H1 (cell line): Measurements from ENCODE around the gene PIP5K1C. TPM values are rescaled to one million over a fixed set of nuclear protein-coding genes. Genes with fewer than 3 reads are reported as not detected.
A peak's percentile ranks its signal among the peaks of the same experiment; 100 is the strongest.

Source experiments
- CTCF ChIA-PET: fragments of 300-600 bp; sonication (Branson Sonifier 250); formaldehyde crosslinking; loops from one replicate; lab custom pipeline; 2021; ENCODE audit not compliant: partially characterized antibody; lab: Charles Lee
- POLR2A ChIA-PET: fragments of 300-600 bp; sonication (Branson Sonifier 250); formaldehyde crosslinking; loops from one replicate; lab custom pipeline; 2021; ENCODE audit warnings: inconsistent platforms; ENCODE audit not compliant: partially characterized antibody; lab: Charles Lee
- DNase-seq, 2 experiments: peaks; one replicate each; pipeline versions ENCODE4 v3.0.0 to v3.0.0-alpha.2; 2010 to 2022; ENCODE audit warnings: low spot score in 2 of 2, low read depth in 1 of 2, mixed read lengths in 1 of 2
- FAIRE-seq: peaks from 2 replicates; lab custom pipeline; 2011; peaks lifted over from hg19 to GRCh38; lab: Jason Lieb, UNC
- H2AFZ ChIP-seq: 2 replicates; pipeline ENCODE4 v1.8.1; 2012; ENCODE audit warnings: low read length, inconsistent platforms
- H2AK5ac ChIP-seq: 2 replicates; pipeline ENCODE4 v1.6.1; 2013; ENCODE audit warnings: low read depth, low read length
- H2BK120ac ChIP-seq: replicated peaks from 2 replicates; pipeline ENCODE3; 2013; ENCODE audit warnings: low read depth, low read length, inconsistent platforms
- H2BK12ac ChIP-seq: 2 replicates; pipeline ENCODE4 v1.6.1; 2013; ENCODE audit warnings: low read depth, low read length
- H2BK15ac ChIP-seq: 2 replicates; pipeline ENCODE4 v1.6.1; 2013; ENCODE audit warnings: low read length
- H2BK20ac ChIP-seq: 2 replicates; pipeline ENCODE4 v1.6.1; 2013; ENCODE audit warnings: low read length
- H2BK5ac ChIP-seq: 2 replicates; pipeline ENCODE4 v1.6.1; 2013; ENCODE audit warnings: low read depth, low read length
- H3K14ac ChIP-seq: 2 replicates; pipeline ENCODE4 v1.6.1; 2013; ENCODE audit warnings: inconsistent platforms; ENCODE audit not compliant: insufficient read length
- H3K18ac ChIP-seq: 2 replicates; pipeline ENCODE4 v1.6.1; 2013; ENCODE audit warnings: low read length; ENCODE audit errors: extremely low read depth
- H3K23ac ChIP-seq: 2 replicates; pipeline ENCODE4 v1.6.1; 2013; ENCODE audit warnings: inconsistent platforms; ENCODE audit not compliant: insufficient read length
- H3K23me2 ChIP-seq: 2 replicates; pipeline ENCODE4 v1.6.1; 2013; ENCODE audit warnings: low read depth, low read length
- H3K27ac ChIP-seq: 2 replicates; pipeline ENCODE4 v1.6.1; 2011; ENCODE audit warnings: low read depth, low read length, inconsistent platforms
- H3K27me3 ChIP-seq, 4 experiments: replicated peaks in 1 of 4; 1 replicate in 1 of 4; 2 replicates in 3 of 4; pipeline versions ENCODE4 v1.6.1 to v1.8.1; 2011 to 2013; ENCODE audit warnings: low read length in 3 of 4, mild to moderate bottlenecking in 3 of 4, inconsistent platforms in 2 of 4, mixed read lengths in 2 of 4, moderate library complexity in 1 of 4; ENCODE audit not compliant: control insufficient read depth in 3 of 4, insufficient read depth in 3 of 4; ENCODE audit errors: extremely low read depth in 1 of 4
- H3K36me3 ChIP-seq, 4 experiments: 2 replicates each; pipeline versions ENCODE4 v1.6.1 to v1.8.1; 2011 to 2013; ENCODE audit warnings: mild to moderate bottlenecking in 4 of 4, low read length in 3 of 4, moderate library complexity in 2 of 4, control low read depth in 1 of 4, inconsistent platforms in 1 of 4; ENCODE audit not compliant: insufficient read depth in 4 of 4, control insufficient read depth in 2 of 4
- H3K4ac ChIP-seq: replicated peaks from 2 replicates; pipeline ENCODE3; 2013; ENCODE audit warnings: low read length, low read depth, mixed read lengths, inconsistent platforms; ENCODE audit not compliant: insufficient read length
- H3K4me1 ChIP-seq, 4 experiments: replicated peaks in 1 of 4; 1 replicate in 1 of 4; 2 replicates in 3 of 4; pipeline versions ENCODE4 v1.6.1 to v1.8.1; 2011 to 2013; ENCODE audit warnings: low read length in 3 of 4, inconsistent platforms in 2 of 4, mixed read lengths in 1 of 4; ENCODE audit not compliant: insufficient read depth in 4 of 4, control insufficient read depth in 3 of 4
- H3K4me2 ChIP-seq, 2 experiments: 2 replicates each; pipeline versions ENCODE4 v1.6.1 to v1.8.1; 2011 to 2013; ENCODE audit warnings: low read depth in 2 of 2, low read length in 2 of 2, control low read depth in 1 of 2, inconsistent platforms in 1 of 2, mild to moderate bottlenecking in 1 of 2; ENCODE audit not compliant: insufficient read depth in 1 of 2
- H3K4me3 ChIP-seq, 4 experiments: fragments of 200-600, 300-600 bp in 1 of 4; sonication (generic), shearing (Covaris generic), sonication (Bioruptor Twin) in 1 of 4; 2 replicates each; pipeline versions ENCODE4 v1.5.1 to v1.8.1; 2011 to 2016; ENCODE audit warnings: low read length in 4 of 4, low read depth in 3 of 4, control low read depth in 2 of 4, inconsistent platforms in 2 of 4, mild to moderate bottlenecking in 2 of 4, mixed read lengths in 1 of 4, moderate library complexity in 1 of 4; ENCODE audit not compliant: insufficient read depth in 2 of 4; ENCODE audit errors: extremely low read depth in 1 of 4
- H3K56ac ChIP-seq: replicated peaks from 2 replicates; pipeline ENCODE3; 2013; ENCODE audit warnings: low read depth, mild to moderate bottlenecking, mixed read lengths, low read length, inconsistent platforms; ENCODE audit not compliant: insufficient read length
- H3K79me1 ChIP-seq: 2 replicates; pipeline ENCODE4 v1.6.1; 2013; ENCODE audit warnings: low read depth, low read length, control low read depth
- H3K79me2 ChIP-seq, 2 experiments: 2 replicates each; pipeline versions ENCODE4 v1.6.1 to v1.8.1; 2012 to 2013; ENCODE audit warnings: low read length in 2 of 2, mild to moderate bottlenecking in 2 of 2, inconsistent platforms in 1 of 2; ENCODE audit not compliant: insufficient read depth in 2 of 2, control insufficient read depth in 1 of 2
- H3K9ac ChIP-seq, 4 experiments: replicated peaks in 1 of 4; 1 replicate in 1 of 4; 2 replicates in 3 of 4; pipeline versions ENCODE4 v1.6.1 to v1.8.1; 2011 to 2013; ENCODE audit warnings: low read depth in 3 of 4, low read length in 3 of 4, control low read depth in 2 of 4, mild to moderate bottlenecking in 2 of 4, moderate library complexity in 2 of 4, inconsistent platforms in 1 of 4; ENCODE audit errors: extremely low read depth in 1 of 4
- H3K9me3 ChIP-seq, 2 experiments: 2 replicates each; pipeline versions ENCODE4 v1.6.1 to v1.8.1; 2012 to 2013; ENCODE audit warnings: mild to moderate bottlenecking in 2 of 2, moderate library complexity in 2 of 2, control low read depth in 1 of 2, inconsistent platforms in 1 of 2, low read depth in 1 of 2, low read length in 1 of 2, mixed read lengths in 1 of 2; ENCODE audit not compliant: insufficient read depth in 2 of 2
- H4K20me1 ChIP-seq, 2 experiments: replicated peaks in 1 of 2; 2 replicates each; pipeline versions ENCODE3 to v1.8.1; 2011 to 2013; ENCODE audit warnings: inconsistent platforms in 2 of 2, low read length in 2 of 2, mild to moderate bottlenecking in 1 of 2; ENCODE audit not compliant: insufficient read depth in 2 of 2, control insufficient read depth in 1 of 2
- H4K5ac ChIP-seq: 2 replicates; pipeline ENCODE4 v1.6.1; 2013; ENCODE audit warnings: low read length, low read depth, mixed read lengths, inconsistent platforms; ENCODE audit not compliant: insufficient read length
- H4K8ac ChIP-seq: 2 replicates; pipeline ENCODE4 v1.8.0; 2013; ENCODE audit warnings: mild to moderate bottlenecking, moderate library complexity, low read length, inconsistent platforms; ENCODE audit not compliant: insufficient read depth; ENCODE audit errors: extremely low read depth
- H4K91ac ChIP-seq: replicated peaks from 2 replicates; pipeline ENCODE3; 2013; ENCODE audit warnings: low read length, mixed read lengths, inconsistent platforms; ENCODE audit not compliant: insufficient read length
- ASH2L ChIP-seq: fragments of 200-600, 300-600 bp; sonication (generic); IDR thresholded peaks from one replicate; pipeline ENCODE4 v1.7.1; 2017; ENCODE audit warnings: low read length
- CEBPB ChIP-seq: IDR thresholded peaks from 2 replicates; pipeline ENCODE4 v1.6.1; 2012; ENCODE audit warnings: low read depth, low read length
- WGBS, 2 experiments: shearing (Covaris generic) in 1 of 2; methylation state at CpG; one replicate each; pipeline versions ENCODE4 v1.1.6 to v1.1.7; 2013 to 2015; ENCODE audit warnings: low lambda C conversion rate in 2 of 2, mixed read lengths in 2 of 2, inconsistent platforms in 1 of 2, low coverage in 1 of 2, missing lambda C conversion rate in 1 of 2; ENCODE audit not compliant: insufficient replicate concordance in 2 of 2, insufficient coverage in 1 of 2, insufficient read length in 1 of 2; ENCODE audit errors: extremely low coverage in 1 of 2, missing lambda C conversion rate in 1 of 2; 5-methylcytosine and 5-hydroxymethylcytosine counted together
- polyA plus RNA-seq, 7 experiments: library from polyadenylated mRNA; depleted of rRNA in 3 of 7; stranded (reverse) in 5 of 7; unstranded in 2 of 7; fragments of >200 nt in 5 of 7; fragments of 200-250 nt in 2 of 7; gene quantifications; 1 replicate in 5 of 7; 2 replicates in 1 of 7; 4 replicates in 1 of 7; pipeline versions ENCODE4 v1.2.1 to v1.2.3, GENCODE V29; 2011 to 2013; ENCODE audit warnings: missing spikeins in 2 of 7, mixed read lengths in 2 of 7
- total RNA-seq: library from RNA; stranded (reverse); fragmentation: NEBNext Ultra II Directional; extraction: Animal tissue kit (Norgen Biotek cat#: 25700); gene quantifications from 2 replicates; pipeline ENCODE4 v1.2.1, GENCODE V29; 2021

PIP5K1C gene
- total and polyA plus RNA-seq, 2 of the 8 experiments (the other 6 are each of a cell fraction or from before 2014, with no cell fraction given): 10.6 to 32.9 TPM

DNA sequence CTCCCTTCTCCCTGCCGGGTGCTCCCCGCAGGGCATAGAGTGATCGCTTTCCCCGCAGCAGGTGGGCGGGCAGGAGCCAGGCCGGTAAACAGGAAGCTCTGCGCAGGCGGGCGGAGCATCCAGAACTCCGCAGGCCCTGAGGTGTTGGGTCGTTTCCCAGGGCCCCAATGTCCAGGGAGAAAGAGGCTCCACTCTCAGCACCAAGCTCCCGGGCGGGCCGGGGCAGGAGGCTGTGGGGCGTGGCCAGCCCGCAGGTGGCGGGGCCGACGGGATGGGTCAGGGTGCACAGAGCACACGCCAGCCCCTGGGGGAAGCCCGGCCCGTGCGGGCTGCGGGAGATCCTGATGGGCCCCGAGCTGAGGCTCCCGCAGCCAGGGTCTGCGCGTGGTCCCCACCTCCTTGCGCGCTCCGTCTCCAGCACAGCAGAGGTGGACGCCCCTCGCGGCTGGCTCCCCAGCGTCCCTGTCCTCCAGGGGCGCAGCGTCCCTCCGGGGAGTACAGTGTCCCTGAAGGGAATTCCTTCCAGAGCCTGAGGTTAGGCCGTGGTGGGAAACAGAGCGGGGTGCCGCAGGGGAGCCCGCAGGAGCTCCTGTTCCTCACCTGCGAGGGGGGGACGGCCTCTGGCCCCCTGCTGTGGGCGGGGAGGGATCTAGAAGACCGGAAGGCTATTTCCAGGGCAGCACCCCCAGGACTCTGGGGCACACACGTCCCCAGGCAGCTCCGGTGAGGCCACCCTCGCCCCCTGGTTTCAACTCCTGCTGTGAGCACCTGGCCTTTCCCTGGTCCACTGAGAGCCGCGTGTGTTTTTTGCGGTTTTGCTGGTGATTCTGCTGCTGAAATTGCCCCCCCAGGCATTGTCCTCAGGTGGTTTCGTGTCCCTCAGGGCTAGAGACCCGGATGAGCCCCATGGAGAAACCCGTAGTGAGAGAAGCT, 12.2 kb downstream of the PIP5K1C start:
- no peak overlapping the region for H3K23ac ChIP-seq
- FAIRE-seq (no peak), DNase-seq (no peak)
- peak overlapping the region; percentile 64 for H2BK120ac ChIP-seq
- no peak overlapping the region; the same call in 1 of the 2 replicates for H2BK12ac ChIP-seq
- H3K56ac ChIP-seq: no peak overlapping the region
- peak overlapping the region; percentile 97 for H4K91ac ChIP-seq
- peaks cover 7 to 9% of the 10 kb centered on the region in 2 experiments for H3K9me3 ChIP-seq
- H3K36me3 ChIP-seq: peaks cover 0 to 5% (median 3%) of the 10 kb centered on the region in 4 experiments; a peak in 2 of 8 replicates
- H2AK5ac ChIP-seq: peak overlapping the region; percentile 97
- peak overlapping the region; percentile 76 for H2BK5ac ChIP-seq
- WGBS, 2 experiments: 31% methylated on average over 38 of the region's 55 CpGs; no CpG with 5 or more reads in 1 of the 2 experiments
- CTCF ChIA-PET: interaction anchor here (0.7 to 3.0 kb wide), 11 partner anchors 7 to 108 kb away, joined by 3 to 16 read pairs (median 3); partner anchors contain the start of gene PIP5K1C
- peak overlapping the region; percentile 63 to 64 for H3K4me2 ChIP-seq
- peak overlapping the region; percentile 61; the same call in 1 of the 2 replicates for H2BK15ac ChIP-seq
- H3K23me2 ChIP-seq: peaks cover 10% of the 10 kb centered on the region; the same call in 1 of the 2 replicates
- peaks cover 9% of the 10 kb centered on the region for H3K79me1 ChIP-seq
- H3K14ac ChIP-seq: no peak overlapping the region
- H3K4me3 ChIP-seq: peak overlapping the region; percentile 2 to 51 (median 14); a peak in 4 of 8 replicates
- no peak overlapping the region for H2AFZ ChIP-seq
- H3K79me2 ChIP-seq: peaks cover 0 to 52% of the 10 kb centered on the region in 2 experiments; a peak in 3 of 4 replicates
- TF ChIP-seq ASH2L (peak; percentile 49), CEBPB (no peak)
- H3K4me1 ChIP-seq: peaks cover 0 to 24% (median 14%) of the 10 kb centered on the region in 4 experiments; a peak in 6 of 7 replicates
- peak overlapping the region; percentile 93 for H4K8ac ChIP-seq
- no peak overlapping the region for H2BK20ac ChIP-seq
- H3K4ac ChIP-seq: peak overlapping the region; percentile 94
- H3K18ac ChIP-seq: peak overlapping the region; percentile 90
- peak overlapping the region in 1 of 4 experiments; percentile 3; a peak in 1 of 7 replicates for H3K9ac ChIP-seq
- H3K27ac ChIP-seq: peak overlapping the region; percentile 53; the same call in 1 of the 2 replicates
- H3K27me3 ChIP-seq: no peaks in the 10 kb centered on the region; a peak in 1 of 7 replicates
- peaks cover 6 to 21% of the 10 kb centered on the region in 2 experiments for H4K20me1 ChIP-seq
- H4K5ac ChIP-seq: peak overlapping the region; percentile 81
- POLR2A ChIA-PET: interaction anchor here (0.6 to 3.1 kb wide), 14 partner anchors 9 to 1073 kb away, joined by 3 to 12 read pairs (median 3); partner anchors contain the start of genes MRPL54, PIP5K1C and ZFR2
